LNCaP clone FGC (cell line): Measurements from ENCODE around the gene DDAH1.
A peak's percentile ranks its signal among the peaks of the same experiment; 100 is the strongest.
"Not testable (repeated sequence)": the region's sequence is repeated elsewhere in the genome, so short reads cannot be mapped to it uniquely, and the experiment has no call there.

Source experiments
- DNase-seq: peaks from one replicate; pipeline ENCODE4 v3.0.0-alpha.2; 2011; ENCODE audit warnings: low read depth
- H3K4me3 ChIP-seq: 2 replicates; pipeline ENCODE4 v1.5.1; 2011; ENCODE audit warnings: mild to moderate bottlenecking, low read depth, low read length, control low read depth
- TF ChIP-seq, protein P1 (sequence below): IDR thresholded peaks from 2 replicates; pipeline ENCODE4 v1.5.1; 2012; ENCODE audit warnings: mild to moderate bottlenecking; ENCODE audit not compliant: control insufficient read depth, insufficient read depth; ENCODE audit errors: extremely low read depth

DDAH1 gene

DNA sequence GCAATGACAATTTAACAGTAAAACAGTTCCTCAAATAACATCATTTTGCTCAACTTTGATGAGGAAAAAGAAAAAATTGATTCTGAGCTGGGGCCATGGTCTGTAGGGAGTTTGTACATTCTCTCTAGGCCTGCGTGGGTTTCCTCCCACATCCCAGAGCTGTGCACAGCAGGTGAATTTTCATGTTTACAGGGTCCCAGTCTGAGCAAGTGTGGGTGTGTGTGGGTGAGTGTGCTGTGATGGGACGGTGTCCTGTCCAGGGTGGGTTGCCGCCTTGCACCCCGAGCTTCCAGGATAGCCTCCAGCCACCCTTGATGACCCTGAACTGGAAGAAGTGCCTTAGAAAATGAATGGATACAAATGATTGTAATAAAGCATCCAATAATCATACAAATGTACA, 112.9 kb downstream of the DDAH1 start:
- DNase-seq: no peak
- H3K4me3 ChIP-seq: no peak overlapping the region
- TF ChIP-seq, protein P1, sequence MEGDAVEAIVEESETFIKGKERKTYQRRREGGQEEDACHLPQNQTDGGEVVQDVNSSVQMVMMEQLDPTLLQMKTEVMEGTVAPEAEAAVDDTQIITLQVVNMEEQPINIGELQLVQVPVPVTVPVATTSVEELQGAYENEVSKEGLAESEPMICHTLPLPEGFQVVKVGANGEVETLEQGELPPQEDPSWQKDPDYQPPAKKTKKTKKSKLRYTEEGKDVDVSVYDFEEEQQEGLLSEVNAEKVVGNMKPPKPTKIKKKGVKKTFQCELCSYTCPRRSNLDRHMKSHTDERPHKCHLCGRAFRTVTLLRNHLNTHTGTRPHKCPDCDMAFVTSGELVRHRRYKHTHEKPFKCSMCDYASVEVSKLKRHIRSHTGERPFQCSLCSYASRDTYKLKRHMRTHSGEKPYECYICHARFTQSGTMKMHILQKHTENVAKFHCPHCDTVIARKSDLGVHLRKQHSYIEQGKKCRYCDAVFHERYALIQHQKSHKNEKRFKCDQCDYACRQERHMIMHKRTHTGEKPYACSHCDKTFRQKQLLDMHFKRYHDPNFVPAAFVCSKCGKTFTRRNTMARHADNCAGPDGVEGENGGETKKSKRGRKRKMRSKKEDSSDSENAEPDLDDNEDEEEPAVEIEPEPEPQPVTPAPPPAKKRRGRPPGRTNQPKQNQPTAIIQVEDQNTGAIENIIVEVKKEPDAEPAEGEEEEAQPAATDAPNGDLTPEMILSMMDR: no peak

DNA sequence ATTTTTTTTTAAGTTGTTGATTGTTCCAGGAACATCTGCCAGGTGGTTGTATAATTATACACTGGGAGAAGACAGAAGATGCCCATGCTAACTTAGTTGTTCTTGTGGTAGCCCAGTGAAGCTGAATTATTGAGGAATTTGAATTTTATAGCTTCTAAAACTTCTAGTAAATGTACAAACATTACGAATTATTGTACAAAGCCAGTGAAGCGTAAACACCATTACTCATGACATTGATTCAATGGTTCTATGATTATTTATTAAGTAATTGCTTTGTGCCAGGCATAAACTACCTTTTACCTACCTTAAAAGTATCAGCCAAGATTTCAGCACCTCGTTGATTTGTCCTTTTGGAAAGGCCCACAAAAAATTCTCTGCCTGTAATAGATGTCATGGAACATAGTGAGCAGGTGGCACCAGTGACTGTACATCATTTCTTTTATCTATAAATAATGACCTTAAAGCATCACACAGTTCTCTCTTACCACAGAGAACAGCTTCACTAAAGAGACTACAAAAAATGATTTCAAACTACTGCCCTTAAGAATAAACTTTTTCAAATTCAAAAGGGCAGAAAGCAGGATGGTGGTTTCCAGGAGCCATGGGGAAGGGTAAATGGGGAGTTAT, 113.6 kb downstream of the DDAH1 start:
- no peak overlapping the region for H3K4me3 ChIP-seq
- TF ChIP-seq, protein P1: no peak
- no peak for DNase-seq

DNA sequence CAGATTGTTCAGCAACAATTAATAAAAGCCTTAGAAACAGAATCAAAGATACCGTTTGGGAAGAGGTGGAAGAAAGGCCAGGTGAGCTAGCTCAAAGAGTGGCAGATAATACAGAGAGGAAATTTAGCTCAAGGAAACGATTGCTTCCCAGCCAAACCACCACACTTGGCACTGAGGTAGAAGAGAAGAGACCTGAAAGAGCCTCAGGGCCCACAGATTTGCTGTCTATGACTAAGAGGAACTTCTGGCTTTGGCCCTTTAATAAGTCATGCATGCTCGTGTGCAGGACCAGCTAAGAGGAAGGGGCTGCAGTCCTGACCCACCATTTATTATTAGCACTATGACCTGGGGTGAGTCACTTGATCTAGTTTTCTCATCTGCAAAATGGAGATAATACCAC, 115.7 kb downstream of the DDAH1 start:
- no peak overlapping the region for H3K4me3 ChIP-seq
- no peak for DNase-seq
- TF ChIP-seq, protein P1: no peak

DNA sequence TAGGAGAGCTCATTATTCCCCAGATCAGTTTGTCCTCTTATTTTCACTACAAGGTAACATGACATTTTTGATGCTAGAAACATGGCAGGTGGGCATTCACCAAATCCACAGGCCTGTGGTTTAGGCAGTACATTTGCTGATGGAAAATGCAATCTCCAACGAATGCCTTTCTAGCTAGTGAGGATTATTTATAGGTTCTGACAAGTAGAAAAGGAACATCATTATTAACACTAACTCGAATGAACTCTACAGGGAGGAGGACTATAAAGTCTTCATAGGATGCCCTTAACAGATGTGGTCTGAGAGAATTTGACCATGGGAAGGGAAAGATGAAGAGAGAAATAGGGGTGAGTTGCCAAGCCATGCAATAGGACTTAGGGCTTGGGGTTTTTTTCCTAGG, 117.1 kb downstream of the DDAH1 start:
- TF ChIP-seq, protein P1: no peak
- DNase-seq: no peak
- no peak overlapping the region for H3K4me3 ChIP-seq

DNA sequence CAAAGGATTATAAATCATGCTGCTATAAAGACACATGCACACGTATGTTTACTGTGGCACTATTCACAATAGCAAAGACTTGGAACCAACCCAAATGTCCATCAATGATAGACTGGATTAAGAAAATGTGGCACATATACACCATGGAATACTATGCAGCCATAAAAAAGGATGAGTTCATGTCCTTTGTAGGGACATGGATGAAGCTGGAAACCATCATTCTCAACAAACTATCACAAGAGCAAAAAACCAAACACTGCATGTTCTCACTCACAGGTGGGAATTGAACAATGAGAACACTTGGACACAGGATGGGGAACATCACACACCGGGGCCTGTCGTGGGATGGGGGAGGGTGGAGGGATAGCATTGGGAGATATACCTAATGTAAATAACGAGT, 117.7 kb downstream of the DDAH1 start:
- DNase-seq, H3K4me3 ChIP-seq: not testable (repeated sequence)

DNA sequence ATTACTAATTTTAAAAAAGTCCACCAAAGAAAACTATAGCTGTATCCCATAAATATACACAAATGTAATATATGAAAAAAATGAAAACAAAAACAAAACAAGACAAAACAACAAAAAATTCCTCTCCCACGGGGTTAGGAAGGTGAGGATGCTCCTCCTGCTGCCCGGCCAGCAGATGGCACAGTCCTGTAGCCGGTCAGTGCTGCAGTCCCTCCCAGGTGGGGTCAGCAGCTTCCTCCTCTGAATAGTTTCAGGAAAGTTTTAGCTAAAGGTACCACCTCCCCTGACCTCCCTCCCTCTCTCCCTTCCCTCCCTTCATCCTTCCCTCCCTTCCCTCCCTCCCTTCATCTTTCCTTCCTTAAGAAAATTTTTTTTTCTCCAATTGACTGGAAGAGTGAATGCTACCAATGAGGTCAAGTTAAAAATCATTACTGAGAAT, 120.7 kb downstream of the DDAH1 start:
- H3K4me3 ChIP-seq: no peak overlapping the region
- no peak for DNase-seq
- TF ChIP-seq, protein P1: peak; percentile 88

DNA sequence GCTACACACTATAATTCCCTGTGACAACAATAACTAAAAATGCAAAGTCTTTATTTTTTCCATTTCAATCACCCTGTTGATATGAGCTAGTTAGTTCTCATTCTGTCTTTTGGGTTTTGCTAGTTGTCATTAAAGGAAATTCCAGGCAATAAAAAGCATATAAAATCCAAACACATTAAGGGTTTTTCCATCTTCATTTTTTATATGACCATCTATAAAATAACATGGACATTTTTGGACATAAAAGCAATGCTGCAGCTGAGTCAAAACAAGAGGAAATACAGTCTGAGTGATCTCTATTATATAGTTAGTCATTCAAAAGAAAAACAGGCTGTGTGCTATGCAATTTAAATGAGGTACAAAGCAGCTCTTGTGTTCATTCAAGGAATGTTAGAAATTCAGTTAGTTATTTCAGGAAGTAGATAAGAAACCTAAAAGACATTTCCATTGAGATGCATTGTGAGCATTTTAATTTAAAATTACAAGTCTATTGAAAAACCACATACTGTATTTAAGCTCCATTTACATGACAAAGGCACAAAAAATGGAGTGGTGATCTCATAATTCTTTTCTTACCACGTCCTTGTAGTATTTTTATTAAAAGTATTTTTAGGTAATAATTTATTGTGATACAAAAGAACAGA, 121.2 kb downstream of the DDAH1 start:
- TF ChIP-seq, protein P1: no peak
- no peak overlapping the region for H3K4me3 ChIP-seq
- no peak for DNase-seq
